Activated CD8-positive, alpha-beta T cell treated with anti-CD3 and anti-CD28 coated beads, Interleukin-2, amount 10 ng/mL, durations not matched to agents 7 days and 5 days (primary cell): ENCODE measurements around the gene TDRD9. TPM values are rescaled to one million over a fixed set of nuclear protein-coding genes. Genes with fewer than 3 reads are reported as not detected.

ENCODE experiments used
- ATAC-seq: fragments of 150-1000 bp; cut with Tn5 transposase; one replicate; pipeline ENCODE4 v1.10.0; 2021; ENCODE audit warnings: moderate library complexity
- CTCF ChIA-PET: fragments of 350-600 bp; sonication (Branson Sonifier 250); formaldehyde crosslinking; loops from one replicate; lab custom pipeline; 2021; ENCODE audit warnings: antibody characterized with exemption; lab: Charles Lee
- POLR2A ChIA-PET: fragments of 350-600 bp; sonication (Branson Sonifier 250); formaldehyde crosslinking; loops from one replicate; lab custom pipeline; 2021; ENCODE audit warnings: antibody characterized with exemption; lab: Charles Lee
- DNase-seq: peaks from one replicate; pipeline ENCODE4 v3.0.0-alpha.2; 2020
- H3K27ac Mint-ChIP-seq: one replicate; pipeline ENCODE4 v1.8.0; 2021; ENCODE audit warnings: mild to moderate bottlenecking, mixed read lengths
- H3K27me3 Mint-ChIP-seq: one replicate; pipeline ENCODE4 v1.8.0; 2021; ENCODE audit warnings: low read depth, mixed read lengths
- H3K36me3 Mint-ChIP-seq: one replicate; pipeline ENCODE4 v1.8.0; 2021; ENCODE audit warnings: low read depth, mixed read lengths
- H3K4me1 Mint-ChIP-seq: one replicate; pipeline ENCODE4 v1.8.0; 2021; ENCODE audit warnings: low read depth, mixed read lengths
- H3K4me3 Mint-ChIP-seq: one replicate; pipeline ENCODE4 v1.8.0; 2021; ENCODE audit warnings: mild to moderate bottlenecking, mixed read lengths
- H3K9me3 Mint-ChIP-seq: one replicate; pipeline ENCODE4 v1.8.0; 2022; ENCODE audit warnings: mixed read lengths; ENCODE audit not compliant: insufficient read depth
- total RNA-seq, 2 experiments: library from RNA; stranded (reverse); gene quantifications; one replicate each; pipeline ENCODE4 v1.2.3, GENCODE V29; 2021

TDRD9 gene
- total RNA-seq, 2 experiments from 2014 or later: 1.3 to 2.7 TPM

DNA sequence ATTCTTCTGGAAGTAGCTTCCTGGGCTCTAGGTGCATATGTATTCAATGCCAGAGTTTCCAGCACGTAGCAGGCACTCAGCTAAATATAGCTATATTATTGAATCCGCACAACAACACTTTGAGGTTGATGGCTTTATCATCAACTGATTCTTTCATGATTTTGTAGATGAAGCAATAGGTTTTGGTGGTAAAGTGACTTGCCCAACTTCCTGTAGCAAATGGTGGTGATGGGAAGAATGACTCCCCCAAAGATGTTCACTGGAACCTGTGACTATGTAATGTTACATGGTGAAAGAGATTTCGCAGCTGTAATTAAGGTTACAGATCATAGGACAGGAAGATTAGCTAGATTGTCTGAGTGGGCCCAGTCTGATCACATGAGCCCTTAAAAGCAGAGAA, 3.2 kb downstream of the TDRD9 start:
- Mint-ChIP-seq H3K27ac (no peak overlapping the region), H3K4me1 (peaks cover 22% of the 10 kb centered on the region), H3K27me3 (peaks cover 2% of the 10 kb centered on the region), H3K4me3 (no peak overlapping the region), H3K36me3 (no peaks in the 10 kb centered on the region), H3K9me3 (no peaks in the 10 kb centered on the region)
- DNase-seq: no peak
- CTCF ChIA-PET: interaction anchor here (0.9 to 2.4 kb wide), 6 partner anchors 8 to 123 kb away, joined by 3 to 12 read pairs (median 4); a partner anchor contains a TSS
- POLR2A ChIA-PET: no interaction called here
- ATAC-seq: peak; percentile 27

DNA sequence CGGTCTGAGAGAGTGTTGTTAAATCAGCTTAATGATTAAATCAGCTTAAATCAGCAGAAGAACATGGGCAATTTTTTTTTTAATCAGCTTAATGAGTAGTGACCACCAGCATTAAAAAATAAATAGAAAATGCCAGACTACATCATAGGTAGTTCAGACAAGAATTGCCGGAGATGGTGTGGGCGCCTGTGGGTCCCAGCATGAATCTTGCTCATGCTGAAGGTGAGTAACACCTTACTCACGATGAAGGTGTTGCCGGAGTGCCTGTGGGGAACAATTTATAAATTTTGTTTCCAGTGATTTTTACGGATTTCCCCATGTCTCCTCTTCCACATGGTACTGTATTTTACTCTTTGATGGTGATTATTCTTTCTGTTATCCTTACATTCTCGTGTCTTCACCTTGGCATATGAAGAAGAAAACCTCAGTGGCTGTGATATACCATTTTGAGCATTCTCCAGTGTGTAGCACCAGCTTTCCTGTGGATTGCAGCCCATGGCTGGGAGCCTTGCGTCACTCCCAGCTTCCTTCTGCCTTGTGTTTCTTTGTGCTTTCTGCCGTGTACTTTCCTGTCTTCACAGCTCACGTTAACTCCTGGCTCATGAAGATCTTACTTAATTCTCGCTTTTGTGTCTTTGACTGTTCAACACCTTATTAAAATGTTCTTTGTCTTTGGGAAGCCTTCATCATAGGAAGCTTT, 4.7 kb downstream of the TDRD9 start:
- Mint-ChIP-seq H3K27me3 (peaks cover 4% of the 10 kb centered on the region), H3K36me3 (no peaks in the 10 kb centered on the region), H3K4me3 (no peak overlapping the region), H3K9me3 (no peaks in the 10 kb centered on the region), H3K4me1 (peaks cover 22% of the 10 kb centered on the region), H3K27ac (no peak overlapping the region)
- no peak for DNase-seq
- CTCF ChIA-PET: interaction anchor here (1.2 to 2.4 kb wide), 3 partner anchors 10 to 125 kb away, joined by 3 to 12 read pairs (median 5); no protein-coding TSS in a partner anchor
- ATAC-seq: no peak
- POLR2A ChIA-PET: no interaction called here

DNA sequence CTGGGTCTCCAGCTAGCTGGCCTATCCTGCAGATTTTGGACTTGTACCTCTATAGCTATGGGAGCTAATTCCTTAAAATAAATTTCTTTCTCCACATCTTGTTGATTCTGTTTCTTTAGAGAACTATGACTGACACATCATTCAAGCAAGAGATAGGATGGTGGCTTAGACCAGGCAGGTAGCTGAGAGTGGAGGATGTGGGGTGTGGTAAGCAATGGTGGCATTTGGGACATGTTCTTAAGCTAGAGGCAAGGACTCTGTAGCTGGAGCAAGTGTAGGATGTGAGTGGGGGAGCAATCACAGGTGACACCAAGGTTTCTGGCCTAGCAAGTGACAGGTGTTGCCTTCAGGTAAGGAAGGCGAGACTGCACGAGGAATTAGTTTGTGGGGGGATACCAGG, 6.8 kb downstream of the TDRD9 start:
- Mint-ChIP-seq H3K4me3 (no peak overlapping the region), H3K4me1 (peaks cover 22% of the 10 kb centered on the region), H3K27me3 (peaks cover 8% of the 10 kb centered on the region), H3K9me3 (no peaks in the 10 kb centered on the region), H3K36me3 (no peaks in the 10 kb centered on the region), H3K27ac (no peak overlapping the region)
- ChIA-PET CTCF (interaction anchor here (0.6 to 1.2 kb wide), 2 partner anchors 13 to 50 kb away, joined by 3 to 4 read pairs; no protein-coding TSS in a partner anchor), POLR2A (no interaction called here)
- DNase-seq: no peak
- no peak for ATAC-seq

GRCh38 chr14:103941462-103941861, 13.2 kb downstream of the TDRD9 start:
- ChIA-PET CTCF (interaction anchor here (1.2 to 1.7 kb wide), 3 partner anchors 31 to 133 kb away, joined by 3 to 7 read pairs (median 5); no protein-coding TSS in a partner anchor), POLR2A (no interaction called here)
- Mint-ChIP-seq H3K27me3 (peaks cover 35% of the 10 kb centered on the region), H3K4me1 (no peaks in the 10 kb centered on the region), H3K27ac (no peak overlapping the region), H3K9me3 (no peaks in the 10 kb centered on the region), H3K36me3 (no peaks in the 10 kb centered on the region), H3K4me3 (no peak overlapping the region)
- no peak for DNase-seq
- ATAC-seq: no peak

DNA sequence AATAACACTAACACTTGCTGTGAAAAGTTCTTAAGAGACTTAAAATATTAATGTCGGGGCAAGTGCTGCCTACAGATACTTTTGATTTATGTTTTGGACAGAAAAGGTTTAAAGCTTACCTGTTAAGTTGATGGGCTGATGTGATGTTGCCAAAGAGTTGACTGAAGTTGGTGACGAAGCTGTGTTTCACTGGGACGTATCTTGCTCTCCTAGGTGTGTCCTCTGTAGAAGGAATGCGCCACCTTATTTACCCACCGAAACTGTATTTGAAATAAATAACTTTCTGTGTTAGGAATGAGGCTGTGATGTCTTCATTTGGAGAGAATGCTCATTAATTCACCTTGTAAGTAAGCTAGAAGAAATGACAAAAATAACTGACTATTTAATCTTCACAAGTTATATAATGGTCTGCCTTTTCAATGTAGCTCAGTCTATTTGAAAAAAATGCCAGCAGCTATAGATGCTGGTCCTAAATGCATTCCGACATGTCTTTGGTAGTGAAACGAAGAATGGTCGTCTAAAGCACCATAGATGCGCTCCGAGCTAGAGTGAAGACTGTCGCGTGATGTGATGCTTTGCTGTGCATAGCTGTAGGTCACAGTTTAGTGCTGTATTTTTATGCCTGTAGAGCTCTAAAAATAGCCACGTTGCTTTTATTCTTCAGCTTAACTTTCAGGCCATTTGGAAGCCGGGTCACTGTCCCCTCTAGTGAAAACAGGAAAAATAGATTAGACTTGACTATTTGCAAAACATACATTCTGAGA, 13.9 kb downstream of the TDRD9 start, which contains the start of gene RD3L:
Gene RD3L, minus strand, starts transcription at position 557 of the 764 bp plus-strand sequence. CDS start 834 bp downstream, outside the sequence.
- Mint-ChIP-seq H3K27me3 (peaks cover 39% of the 10 kb centered on the region), H3K27ac (no peak within 1 kb of the TSS), H3K4me1 (no peaks in the 10 kb centered on the region), H3K4me3 (no peak within 1 kb of the TSS), H3K9me3 (no peaks in the 10 kb centered on the region), H3K36me3 (no peaks in the 10 kb centered on the region)
- ATAC-seq (no peak), DNase-seq (no peak)
- ChIA-PET CTCF (interaction anchor here (1.2 to 1.7 kb wide), 3 partner anchors 32 to 134 kb away, joined by 3 to 7 read pairs (median 5); no protein-coding TSS in a partner anchor), POLR2A (interaction anchor here (0.7 kb wide), 1 partner anchor 13 kb away, joined by 3 read pairs; no protein-coding TSS in a partner anchor)

DNA sequence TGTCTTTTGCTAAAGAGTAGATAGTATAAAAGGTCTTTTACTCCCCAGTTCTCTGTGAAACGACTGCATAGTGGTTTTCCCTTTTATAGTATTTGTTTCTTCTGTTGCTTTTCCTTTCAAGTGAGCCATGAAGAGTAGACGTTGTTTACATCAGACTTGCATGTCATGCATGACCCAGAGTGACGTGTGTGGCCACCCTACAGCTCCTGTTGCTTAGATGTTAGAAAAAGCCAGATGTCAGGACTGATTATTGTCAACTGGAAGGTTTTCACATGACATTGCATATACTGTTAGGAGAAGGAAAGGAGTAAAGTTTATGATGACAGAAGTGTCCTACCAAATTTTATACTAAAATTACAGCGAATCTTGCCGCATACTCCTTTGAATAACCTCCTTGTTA, 15.4 kb downstream of the TDRD9 start:
- no peak overlapping the region for H3K4me3 Mint-ChIP-seq
- H3K9me3 Mint-ChIP-seq: no peaks in the 10 kb centered on the region
- DNase-seq: no peak
- H3K4me1 Mint-ChIP-seq: no peaks in the 10 kb centered on the region
- no peaks in the 10 kb centered on the region for H3K36me3 Mint-ChIP-seq
- CTCF ChIA-PET: no interaction called here
- peaks cover 45% of the 10 kb centered on the region for H3K27me3 Mint-ChIP-seq
- POLR2A ChIA-PET: no interaction called here
- H3K27ac Mint-ChIP-seq: no peak overlapping the region
- no peak for ATAC-seq

DNA sequence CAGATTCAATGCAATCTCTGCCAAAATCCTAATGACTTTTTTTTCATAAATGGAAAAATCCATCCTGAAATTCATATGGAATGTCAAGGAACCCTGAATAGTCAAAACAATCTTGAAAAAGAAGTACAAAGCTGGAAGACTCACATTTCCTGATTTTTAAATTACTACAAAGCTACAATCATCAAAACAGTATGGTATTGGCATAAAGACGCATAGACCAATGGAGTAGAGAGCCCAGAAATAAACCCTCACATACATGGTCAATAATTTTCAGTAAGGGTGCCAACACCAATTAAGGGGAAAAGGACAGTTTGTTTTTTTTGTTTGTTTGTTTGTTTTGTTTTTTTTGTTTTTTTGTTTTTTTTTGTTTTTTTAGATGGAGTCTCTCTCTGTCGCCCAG, 18.7 kb downstream of the TDRD9 start:
- ATAC-seq: no peak
- Mint-ChIP-seq H3K4me3 (no peak overlapping the region), H3K36me3 (no peaks in the 10 kb centered on the region), H3K4me1 (no peaks in the 10 kb centered on the region), H3K9me3 (no peaks in the 10 kb centered on the region), H3K27me3 (peaks cover 30% of the 10 kb centered on the region), H3K27ac (no peak overlapping the region)
- POLR2A ChIA-PET: no interaction called here
- CTCF ChIA-PET: interaction anchor here (1.2 kb wide), 1 partner anchor 12 kb away, joined by 3 read pairs; no protein-coding TSS in a partner anchor
- no peak for DNase-seq

DNA sequence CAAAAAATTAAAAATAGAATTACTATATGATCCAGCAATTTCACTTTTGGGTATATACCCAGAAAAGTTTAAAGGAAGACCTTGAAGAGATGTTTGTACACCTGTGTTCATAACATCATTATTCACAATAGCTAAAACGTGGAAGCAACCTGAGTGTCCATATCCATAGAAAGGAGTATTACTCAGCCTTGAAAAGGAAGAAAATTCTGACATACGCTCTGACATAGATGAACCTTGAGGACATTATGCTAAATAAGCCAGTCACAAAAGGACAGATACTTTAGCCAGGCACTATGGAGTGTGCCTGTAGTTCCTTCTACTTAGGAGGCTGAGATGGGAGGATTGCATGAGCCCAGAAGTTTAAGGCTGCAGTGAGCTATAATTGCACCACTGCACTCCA, 20.2 kb downstream of the TDRD9 start:
- POLR2A ChIA-PET: no interaction called here

GRCh38 chr14:103949131-103949790, 21.0 kb downstream of the TDRD9 start:
- CTCF ChIA-PET: no interaction called here
- no peak for DNase-seq
- Mint-ChIP-seq H3K27me3 (peaks cover 23% of the 10 kb centered on the region), H3K36me3 (no peaks in the 10 kb centered on the region), H3K4me3 (no peak overlapping the region), H3K4me1 (no peaks in the 10 kb centered on the region), H3K9me3 (no peaks in the 10 kb centered on the region), H3K27ac (no peak overlapping the region)
- POLR2A ChIA-PET: no interaction called here
- no peak for ATAC-seq

More for the DNA sequence above, 20.2 kb downstream of the TDRD9 start:
- Mint-ChIP-seq H3K4me1 (no peaks in the 10 kb centered on the region), H3K4me3 (no peak overlapping the region), H3K9me3 (no peaks in the 10 kb centered on the region), H3K27me3 (peaks cover 27% of the 10 kb centered on the region), H3K27ac (no peak overlapping the region), H3K36me3 (no peaks in the 10 kb centered on the region)
- no peak for ATAC-seq
- CTCF ChIA-PET: no interaction called here
- no peak for DNase-seq

GRCh38 chr14:103960457-103961055, 32.3 kb downstream of the TDRD9 start:
- no peak for ATAC-seq
- DNase-seq: no peak
- Mint-ChIP-seq H3K27me3 (peaks cover 7% of the 10 kb centered on the region), H3K4me3 (no peak overlapping the region), H3K36me3 (no peaks in the 10 kb centered on the region), H3K9me3 (no peaks in the 10 kb centered on the region), H3K4me1 (no peaks in the 10 kb centered on the region), H3K27ac (no peak overlapping the region)
- ChIA-PET CTCF (no interaction called here), POLR2A (no interaction called here)

DNA sequence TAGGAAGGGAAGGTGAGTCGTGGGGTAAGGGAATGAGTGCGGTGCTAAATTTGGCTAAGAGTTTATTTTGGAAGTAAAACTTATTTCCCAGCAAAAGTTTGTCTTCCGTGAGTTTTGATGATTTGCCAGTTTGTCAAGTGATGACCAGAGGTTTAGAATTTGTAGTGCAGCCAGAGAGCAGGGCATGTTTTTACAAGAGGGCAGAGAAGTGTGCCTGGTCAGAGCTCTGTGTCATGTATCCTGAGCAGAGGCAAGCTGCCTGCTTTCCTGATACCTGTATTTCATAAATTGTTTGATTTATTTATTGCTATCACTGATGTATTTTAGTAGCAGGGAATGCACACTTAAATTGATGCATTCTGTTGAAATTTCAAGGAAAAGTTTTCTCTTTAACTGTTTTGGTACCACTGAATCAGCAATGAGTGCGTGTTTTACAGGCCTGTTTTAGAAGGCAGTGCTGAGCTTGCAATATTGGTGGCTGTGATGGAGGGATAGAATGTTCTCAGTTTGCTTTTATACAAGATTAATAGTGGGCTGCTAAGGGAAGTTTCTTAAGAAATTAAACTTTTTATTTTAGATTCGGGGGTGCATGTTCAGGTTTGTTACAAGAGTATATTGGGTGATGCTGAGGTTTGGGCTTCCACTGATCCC, 33.8 kb downstream of the TDRD9 start:
- Mint-ChIP-seq H3K27me3 (peaks cover 7% of the 10 kb centered on the region), H3K4me1 (no peaks in the 10 kb centered on the region), H3K4me3 (no peak overlapping the region), H3K9me3 (no peaks in the 10 kb centered on the region), H3K36me3 (no peaks in the 10 kb centered on the region), H3K27ac (no peak overlapping the region)
- DNase-seq (no peak), ATAC-seq (no peak)
- ChIA-PET POLR2A (no interaction called here), CTCF (no interaction called here)
